Uterus (tissue), 4 donors: ENCODE data around the gene EXTL2. TPM values are rescaled to one million over a fixed set of nuclear protein-coding genes. Genes with fewer than 3 reads are reported as not detected.

Experiments used
- DNase-seq, 2 donors: peaks; one replicate each; pipeline ENCODE4 v3.0.0-alpha.2; 2019 to 2020
- H3K27ac ChIP-seq, 2 donors: fragments of 200-600 bp; sonication (generic); 1 replicate in 1 of 2; 2 replicates in 1 of 2; pipeline ENCODE4 v1.5.1; 2016 to 2018
- H3K27me3 ChIP-seq, 2 donors: fragments of 200-600 bp; sonication (generic); one replicate each; pipeline ENCODE4 v1.5.1; 2018 to 2019; ENCODE audit warnings: control low read depth in 1 of 2
- H3K36me3 ChIP-seq, 2 donors: fragments of 200-600 bp; sonication (generic); one replicate each; pipeline ENCODE4 v1.5.1; 2019; ENCODE audit warnings: control low read depth in 1 of 2
- H3K4me1 ChIP-seq, 2 donors: fragments of 200-600 bp; sonication (generic); one replicate each; pipeline ENCODE4 v1.5.1; 2018 to 2019; ENCODE audit warnings: control low read depth in 1 of 2
- H3K4me3 ChIP-seq, 2 donors: fragments of 200-600 bp; sonication (generic); 1 replicate in 1 of 2; 2 replicates in 1 of 2; pipeline ENCODE4 v1.5.1; 2018 to 2019; ENCODE audit warnings: mild to moderate bottlenecking in 1 of 2
- H3K9me3 ChIP-seq, 2 donors: fragments of 200-600 bp; sonication (generic); one replicate each; pipeline ENCODE4 v1.5.1; 2019; ENCODE audit warnings: control low read depth in 1 of 2
- CTCF ChIP-seq, 4 experiments: fragments of 200-600 bp in 2 of 4; fragments of 450-650 bp in 2 of 4; sonication (generic) in 2 of 4; IDR thresholded peaks; one replicate each; pipeline ENCODE4 v1.5.1; 2016 to 2019; ENCODE audit warnings: antibody characterized with exemption in 4 of 4, mild to moderate bottlenecking in 2 of 4, moderate library complexity in 1 of 4
- POLR2A ChIP-seq, 2 donors: fragments of 450-650 bp; IDR thresholded peaks; one replicate each; pipeline ENCODE4 v1.6.1; 2016; ENCODE audit warnings: antibody characterized with exemption in 2 of 2, mild to moderate bottlenecking in 1 of 2, moderate library complexity in 1 of 2
- intact Hi-C: fragments of 100-400 bp; cut with DNase I; formaldehyde crosslinking; loops from one replicate; pipeline ENCODE4 v1.15.1; 2023; ENCODE audit warnings: low total_unique reads
- total RNA-seq, 4 donors: library from RNA; depleted of rRNA in 3 of 4; stranded (reverse); fragments of >200 nt in 3 of 4; gene quantifications; one replicate each; pipeline versions ENCODE4 v1.1.0 to v1.2.4, GENCODE V29; 2014 to 2023
- donor health status: DM: yes; HTN: yes; CAD: no.

The EXTL2 gene
- total RNA-seq, 4 donors from 2014 or later = 6.4 to 63.3 (median 18.9) TPM

- no peak for DNase-seq
- TF ChIP-seq POLR2A (IDR thresholded peaks at IDR 0.05) (no peak), CTCF (IDR thresholded peaks at IDR 0.05) (no peak)
- no peaks in the 10 kb centered on the region for H3K9me3 ChIP-seq
- no peaks in the 10 kb centered on the region for H3K36me3 ChIP-seq
- H3K27me3 ChIP-seq = no peaks in the 10 kb centered on the region
- intact Hi-C loops = no loop called here
- H3K4me3 ChIP-seq = no peak overlapping the region
- H3K27ac ChIP-seq = no peak overlapping the region
- no peaks in the 10 kb centered on the region for H3K4me1 ChIP-seq
Measured at GRCh38 chr1:100882698-100883097, 11.9 kb downstream of the EXTL2 start.

- DNase-seq = no peak
- Histone ChIP-seq H3K4me3 (no peak overlapping the region), H3K27ac (no peak overlapping the region), H3K36me3 (no peaks in the 10 kb centered on the region), H3K27me3 (no peaks in the 10 kb centered on the region), H3K9me3 (no peaks in the 10 kb centered on the region), H3K4me1 (no peaks in the 10 kb centered on the region)
- intact Hi-C loops = no loop called here
- TF ChIP-seq CTCF (IDR thresholded peaks at IDR 0.05) (no peak), POLR2A (IDR thresholded peaks at IDR 0.05) (no peak)
Measured at GRCh38 chr1:100881687-100882086, 13.0 kb downstream of the EXTL2 start.

- intact Hi-C loops = no loop called here
- H3K9me3 ChIP-seq = no peaks in the 10 kb centered on the region
Measured at GRCh38 chr1:100879422-100879821, 15.2 kb downstream of the EXTL2 start.

GRCh38 chr1:100876291-100876690 lies 18.4 kb downstream of the EXTL2 start:
- Histone ChIP-seq H3K27me3 (no peaks in the 10 kb centered on the region), H3K9me3 (no peaks in the 10 kb centered on the region), H3K4me3 (no peak overlapping the region), H3K4me1 (no peaks in the 10 kb centered on the region), H3K27ac (no peak overlapping the region), H3K36me3 (no peaks in the 10 kb centered on the region)
- TF ChIP-seq CTCF (IDR thresholded peaks at IDR 0.05) = no peak
- no peak for TF ChIP-seq POLR2A (IDR thresholded peaks at IDR 0.05)
- intact Hi-C loops = no loop called here
- no peak for DNase-seq

More at GRCh38 chr1:100879422-100879821, 15.2 kb downstream of the EXTL2 start:
- H3K4me3 ChIP-seq = no peak overlapping the region
- no peaks in the 10 kb centered on the region for H3K4me1 ChIP-seq
- no peaks in the 10 kb centered on the region for H3K27me3 ChIP-seq
- H3K36me3 ChIP-seq = no peaks in the 10 kb centered on the region
- DNase-seq = no peak
- H3K27ac ChIP-seq = no peak overlapping the region
- TF ChIP-seq CTCF (IDR thresholded peaks at IDR 0.05) (no peak), POLR2A (IDR thresholded peaks at IDR 0.05) (no peak)

GRCh38 chr1:100875228-100875627 lies 19.4 kb downstream of the EXTL2 start:
- no peaks in the 10 kb centered on the region for H3K9me3 ChIP-seq
- no peak overlapping the region for H3K27ac ChIP-seq
- no peak for DNase-seq
- intact Hi-C loops = no loop called here
- no peaks in the 10 kb centered on the region for H3K4me1 ChIP-seq
- no peaks in the 10 kb centered on the region for H3K36me3 ChIP-seq
- no peak for TF ChIP-seq POLR2A (IDR thresholded peaks at IDR 0.05)
- no peak for TF ChIP-seq CTCF (IDR thresholded peaks at IDR 0.05)
- no peak overlapping the region for H3K4me3 ChIP-seq
- H3K27me3 ChIP-seq = no peaks in the 10 kb centered on the region
